ENCODE results near the gene DHFR. TPM values are rescaled to one million over a fixed set of nuclear protein-coding genes. Genes with fewer than 3 reads are reported as not detected.
A peak's percentile ranks its signal among the peaks of the same experiment; 100 is the strongest.

Gene DHFR
- total RNA-seq, 1 experiment from 2014 or later = 72.2 TPM

DNA sequence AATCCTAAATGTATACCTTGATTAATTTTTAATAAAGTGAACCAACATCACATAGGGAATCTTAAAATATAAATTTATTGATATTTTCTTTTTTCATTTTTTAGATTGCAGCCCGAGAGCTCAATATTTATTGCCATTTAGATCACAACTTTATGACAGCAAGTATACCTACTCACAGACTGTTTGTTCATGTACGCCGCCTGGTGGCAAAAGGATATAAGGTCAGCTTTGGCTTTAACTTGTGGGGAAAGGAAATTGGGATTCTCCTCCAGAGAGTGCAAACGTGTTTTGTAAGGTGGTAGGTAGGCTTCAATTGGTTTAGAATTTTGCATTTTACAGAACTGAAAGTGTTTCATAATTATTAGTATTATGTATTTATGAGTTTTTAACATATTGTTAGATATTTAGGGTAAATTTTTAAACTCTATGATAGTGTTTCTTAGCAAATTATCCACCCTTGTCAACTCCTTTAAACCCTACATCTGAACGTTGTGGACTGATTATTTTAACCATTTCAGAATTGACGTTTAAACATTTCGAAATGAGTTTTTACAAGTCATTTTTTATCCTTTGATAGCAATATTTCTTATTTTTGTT, 17.5 kb upstream of the DHFR start:
- Mint-ChIP-seq H3K27ac (no peak overlapping the region), H3K4me3 (no peak overlapping the region), H3K27me3 (ENCODE audit: low read depth) (no peaks in the 10 kb centered on the region), H3K4me1 (peaks cover 0 to 5% of the 10 kb centered on the region in 2 experiments; a peak in 2 of 4 replicates), H3K9me3 (no peaks in the 10 kb centered on the region), H3K36me3 (ENCODE audit: insufficient read depth in 1 of 3, low read depth in 3 of 3) (peaks cover 6 to 42% (median 40%) of the 10 kb centered on the region in 3 experiments)
- Histone ChIP-seq H3K4me1 (ENCODE audit: insufficient read depth, low read length) (no peaks in the 10 kb centered on the region), H3K27ac (ENCODE audit: insufficient read length, low read depth, low read length) (no peak overlapping the region), H2BK12ac (ENCODE audit: insufficient read length, low read depth, low read length) (no peak overlapping the region), H3K79me2 (ENCODE audit: insufficient read depth, low read length) (no peaks in the 10 kb centered on the region), H2BK20ac (ENCODE audit: low read depth, low read length, poor library complexity, severe bottlenecking) (no peak overlapping the region), H3K14ac (ENCODE audit: insufficient read depth, low read length) (no peak overlapping the region), H2AFZ (ENCODE audit: low read length) (no peak overlapping the region), H2BK15ac (ENCODE audit: low read depth, low read length) (no peak overlapping the region), H2BK120ac (ENCODE audit: low read depth, low read length, poor library complexity, severe bottlenecking) (no peak overlapping the region), H3K9me3 (ENCODE audit: control insufficient read depth, low read depth, low read length) (no peaks in the 10 kb centered on the region), H3K23ac (ENCODE audit: insufficient read length, low read depth, low read length) (no peak overlapping the region), H3K79me1 (ENCODE audit: insufficient read depth, low read depth, low read length, poor library complexity, severe bottlenecking) (no peaks in the 10 kb centered on the region), H3K4me2 (ENCODE audit: insufficient read depth, insufficient read length, low read length) (no peak overlapping the region), H3K4ac (ENCODE audit: low read depth, low read length) (no peak overlapping the region), H2BK5ac (ENCODE audit: insufficient read length, low read length) (no peak overlapping the region), H3K56ac (ENCODE audit: insufficient read length, low read depth, low read length) (no peak overlapping the region), H3T11ph (ENCODE audit: low read length) (no peak overlapping the region), H4K91ac (ENCODE audit: insufficient read length, low read depth, low read length) (no peak overlapping the region), H3K18ac (ENCODE audit: insufficient read length, low read depth, low read length) (no peak overlapping the region), H3K27me3 (ENCODE audit: insufficient read depth, low read length) (no peaks in the 10 kb centered on the region), H3K9ac (ENCODE audit: extremely low read depth, insufficient read length, low read length) (no peak overlapping the region), H2AK5ac (ENCODE audit: insufficient read length, low read length) (no peak overlapping the region), H4K8ac (replicated peaks; ENCODE audit: insufficient read length, low read depth, low read length) (no peak overlapping the region), H4K20me1 (ENCODE audit: control insufficient read depth, insufficient read depth, insufficient read length) (no peaks in the 10 kb centered on the region), H4K5ac (ENCODE audit: insufficient read length, low read depth, low read length) (no peak overlapping the region), H3K23me2 (ENCODE audit: insufficient read length, low read depth, low read length, poor library complexity, severe bottlenecking) (no peaks in the 10 kb centered on the region)
- TF ChIP-seq, protein P1, sequence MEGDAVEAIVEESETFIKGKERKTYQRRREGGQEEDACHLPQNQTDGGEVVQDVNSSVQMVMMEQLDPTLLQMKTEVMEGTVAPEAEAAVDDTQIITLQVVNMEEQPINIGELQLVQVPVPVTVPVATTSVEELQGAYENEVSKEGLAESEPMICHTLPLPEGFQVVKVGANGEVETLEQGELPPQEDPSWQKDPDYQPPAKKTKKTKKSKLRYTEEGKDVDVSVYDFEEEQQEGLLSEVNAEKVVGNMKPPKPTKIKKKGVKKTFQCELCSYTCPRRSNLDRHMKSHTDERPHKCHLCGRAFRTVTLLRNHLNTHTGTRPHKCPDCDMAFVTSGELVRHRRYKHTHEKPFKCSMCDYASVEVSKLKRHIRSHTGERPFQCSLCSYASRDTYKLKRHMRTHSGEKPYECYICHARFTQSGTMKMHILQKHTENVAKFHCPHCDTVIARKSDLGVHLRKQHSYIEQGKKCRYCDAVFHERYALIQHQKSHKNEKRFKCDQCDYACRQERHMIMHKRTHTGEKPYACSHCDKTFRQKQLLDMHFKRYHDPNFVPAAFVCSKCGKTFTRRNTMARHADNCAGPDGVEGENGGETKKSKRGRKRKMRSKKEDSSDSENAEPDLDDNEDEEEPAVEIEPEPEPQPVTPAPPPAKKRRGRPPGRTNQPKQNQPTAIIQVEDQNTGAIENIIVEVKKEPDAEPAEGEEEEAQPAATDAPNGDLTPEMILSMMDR (conservative IDR thresholded peaks at IDR 0.05) = peak; percentile 88
- DNase-seq = peak; percentile 64
- no CpG with 5 or more reads among the region's 7 CpGs for WGBS (ENCODE audit: extremely low coverage, insufficient read length, low lambda C conversion rate)
